ENCODE results near the gene ACADSB.

The ACADSB gene

DNA sequence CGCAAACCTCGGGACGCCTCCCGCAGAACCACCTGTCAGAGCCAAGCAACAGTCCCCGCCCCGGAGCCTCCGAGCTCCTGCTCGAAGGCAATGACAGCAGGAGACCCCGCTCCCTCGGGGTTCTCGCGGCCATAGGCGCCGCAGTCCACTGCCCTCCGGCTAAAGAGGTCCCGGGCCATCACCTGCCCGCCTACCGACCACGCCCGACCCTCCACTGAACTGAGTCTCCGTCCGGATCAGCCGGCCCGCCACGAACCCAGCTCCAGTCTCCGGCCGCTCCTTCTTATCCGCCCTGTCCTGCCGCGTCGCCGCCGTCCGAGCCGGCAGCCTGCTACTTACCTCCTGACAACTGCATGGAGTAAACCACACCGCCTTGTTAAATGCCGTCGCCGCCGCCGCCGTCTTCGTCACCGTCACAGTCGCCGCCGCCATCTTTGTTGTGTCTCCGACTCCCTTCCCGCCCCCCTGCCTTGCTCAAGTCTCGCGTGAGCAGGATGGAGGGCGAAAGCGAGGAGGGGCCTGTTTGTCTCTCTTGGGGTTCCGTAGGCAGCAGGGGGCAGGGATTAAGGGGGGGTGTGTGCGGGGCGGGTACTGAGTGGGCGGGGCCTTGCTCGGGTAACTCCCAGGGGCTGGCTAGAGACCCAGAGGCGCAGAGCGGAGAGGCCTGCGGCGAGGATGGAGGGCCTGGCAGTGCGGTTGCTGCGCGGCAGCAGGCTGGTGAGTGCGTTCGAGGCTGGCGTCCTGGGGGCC, at the start of gene ACADSB, which contains the start of gene IKZF5:
Gene ACADSB, plus strand, starts transcription at position 652 of the 750 bp plus-strand sequence. Its CDS starts 24 bp downstream, at position 676.
Gene IKZF5, minus strand, starts transcription at position 441 of the 750 bp plus-strand sequence. CDS start 10,170 bp downstream, outside the sequence.
- peak; percentile 97 for DNase-seq

DNA sequence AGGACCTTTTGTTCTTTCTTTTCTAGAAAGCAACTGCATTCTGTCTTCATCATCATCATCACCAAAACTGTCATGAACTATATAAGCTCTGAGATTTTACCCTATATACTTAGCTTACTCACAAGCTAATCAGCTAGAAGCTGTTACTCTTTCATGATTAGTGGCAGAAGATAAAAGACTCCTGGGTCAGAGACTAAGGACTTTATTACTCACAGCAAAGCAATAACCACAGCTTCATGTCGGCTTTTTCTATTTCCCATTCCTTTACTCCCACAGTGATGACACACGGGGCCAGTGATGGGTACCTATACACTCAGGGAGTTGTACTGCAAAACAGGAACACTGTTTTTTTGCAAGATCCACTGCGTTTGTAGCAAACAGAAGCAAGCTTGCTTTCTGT, 46.4 kb upstream of the ACADSB start:
- peak; percentile 17 for DNase-seq

DNA sequence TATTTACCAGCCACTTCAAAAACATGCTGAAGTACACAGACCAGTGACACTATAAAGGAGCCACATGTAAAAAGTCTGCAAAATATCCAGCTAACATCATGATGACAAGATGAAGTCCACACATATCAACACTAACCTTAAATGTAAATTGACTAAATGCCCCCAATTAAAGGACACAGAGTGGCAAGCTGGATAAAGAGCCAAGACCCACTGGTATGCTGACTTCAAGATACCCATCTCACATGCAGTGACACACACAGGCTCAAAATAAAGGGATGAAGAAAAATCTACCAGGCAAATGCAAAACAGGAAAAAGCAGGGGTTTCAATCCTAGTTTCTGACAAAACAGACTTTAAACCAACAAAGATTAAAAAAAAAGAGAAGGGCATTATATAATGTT, 41.9 kb upstream of the ACADSB start:
- no peak for DNase-seq

- no peak for DNase-seq
Measured at GRCh38 chr10:122968698-122969097, 40.1 kb upstream of the ACADSB start.

GRCh38 chr10:122974023-122974422, 34.8 kb upstream of the ACADSB start:
- no peak for DNase-seq

DNA sequence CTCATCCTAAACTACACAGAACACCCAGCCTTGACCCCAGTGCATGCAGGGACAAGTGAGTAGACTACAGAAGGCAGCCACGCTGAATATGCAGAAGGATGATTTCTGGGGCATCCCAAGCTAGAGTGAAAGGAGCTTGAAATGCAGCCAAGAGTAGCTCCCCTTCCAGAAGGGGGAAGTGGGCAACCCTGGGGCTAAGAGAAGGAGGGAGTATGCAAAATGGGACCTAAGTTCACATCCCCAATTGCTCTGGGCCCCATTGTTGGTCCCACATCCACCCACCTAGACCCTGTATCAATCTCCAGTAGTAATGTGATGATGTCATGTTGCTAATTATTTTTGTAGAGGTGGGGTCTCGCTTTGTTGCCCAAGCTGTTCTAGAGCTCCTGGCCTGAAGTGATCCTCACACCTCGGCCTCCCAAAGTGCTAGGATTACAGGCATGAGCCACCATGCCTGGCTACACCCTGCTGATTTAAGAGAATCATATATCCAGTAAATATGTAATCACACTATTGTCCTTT, 34.2 kb upstream of the ACADSB start:
- no peak for DNase-seq

GRCh38 chr10:122980209-122981065, 28.4 kb upstream of the ACADSB start, which contains the start of gene PSTK:
Gene PSTK (plus strand): TSS chr10:122980401. CDS start chr10:122980480, 79 bp downstream.
- peak; percentile 92 for DNase-seq

DNA sequence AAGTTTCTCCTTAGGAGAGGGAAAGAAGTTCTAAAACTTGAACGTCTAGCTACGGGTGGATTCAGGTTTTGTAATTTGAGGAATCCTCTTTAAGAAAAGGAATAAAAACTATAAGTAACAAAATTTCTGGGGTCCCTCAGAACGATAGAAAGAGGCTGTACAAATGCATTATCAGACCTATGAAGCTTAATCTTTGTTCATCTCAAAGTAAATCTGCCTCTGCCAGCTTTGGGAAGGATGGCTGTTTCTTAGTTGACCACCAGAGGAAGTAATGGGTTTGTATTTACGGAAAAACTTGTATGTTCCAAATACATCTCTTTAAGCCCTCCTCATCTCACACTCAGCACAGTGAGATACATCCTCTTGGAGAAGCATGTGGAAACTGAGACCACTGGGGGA, 27.7 kb upstream of the ACADSB start:
- DNase-seq, result no peak

- no peak for DNase-seq
Measured at GRCh38 chr10:122983898-122984297, 24.9 kb upstream of the ACADSB start.

- no peak for DNase-seq
Measured at GRCh38 chr10:122984708-122985107, 24.1 kb upstream of the ACADSB start.

DNA sequence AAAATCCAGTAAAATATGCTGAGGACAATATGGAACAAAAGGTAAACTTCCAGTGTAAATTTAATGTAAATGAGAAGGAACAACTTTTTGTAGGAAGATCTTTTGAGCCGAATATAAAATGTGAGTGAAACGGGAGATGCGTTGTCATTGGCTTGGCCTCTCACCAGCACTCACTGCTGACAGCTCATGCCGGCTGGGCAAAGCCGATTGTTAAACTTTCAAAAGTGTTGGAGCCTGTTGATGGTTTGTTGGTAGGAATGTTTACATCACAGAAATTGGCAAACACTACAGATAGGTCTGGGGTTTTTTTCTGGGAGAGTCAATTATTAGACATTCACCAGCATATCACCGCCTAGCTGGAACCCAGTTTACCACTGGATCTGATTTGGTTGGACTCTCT, 22.5 kb upstream of the ACADSB start:
- no peak for DNase-seq

GRCh38 chr10:122988501-122988900, 20.3 kb upstream of the ACADSB start:
- no peak for DNase-seq

- no peak for DNase-seq
Measured at GRCh38 chr10:122990278-122990677, 18.5 kb upstream of the ACADSB start.

GRCh38 chr10:122992031-122992585, 16.7 kb upstream of the ACADSB start:
- no peak for DNase-seq

DNA sequence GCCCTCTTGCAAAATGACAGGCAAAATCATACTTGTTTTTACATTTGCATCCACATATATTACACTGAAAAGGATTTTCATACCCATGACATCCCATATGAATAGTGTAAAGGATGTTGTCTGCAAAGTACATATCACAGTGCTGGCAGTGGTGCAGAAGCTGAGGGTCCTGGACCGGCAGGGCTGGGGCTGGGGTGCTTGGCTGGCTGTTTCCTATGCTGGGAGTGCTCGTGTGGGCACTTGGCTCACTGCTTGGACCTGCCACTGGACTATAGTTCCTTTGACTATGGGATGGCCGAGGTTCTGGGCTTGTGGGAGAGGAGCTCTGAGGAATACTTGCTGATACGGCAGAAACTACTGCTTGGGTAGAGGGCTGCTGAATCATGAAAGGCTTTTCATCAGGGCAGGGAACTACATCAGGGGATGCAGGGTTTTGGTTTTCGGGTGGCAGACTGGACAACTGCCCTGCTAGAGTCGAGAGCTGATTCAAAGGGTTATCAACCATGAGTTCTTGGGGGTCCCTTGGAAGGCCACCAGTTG, 14.9 kb upstream of the ACADSB start:
- DNase-seq, result no peak

DNA sequence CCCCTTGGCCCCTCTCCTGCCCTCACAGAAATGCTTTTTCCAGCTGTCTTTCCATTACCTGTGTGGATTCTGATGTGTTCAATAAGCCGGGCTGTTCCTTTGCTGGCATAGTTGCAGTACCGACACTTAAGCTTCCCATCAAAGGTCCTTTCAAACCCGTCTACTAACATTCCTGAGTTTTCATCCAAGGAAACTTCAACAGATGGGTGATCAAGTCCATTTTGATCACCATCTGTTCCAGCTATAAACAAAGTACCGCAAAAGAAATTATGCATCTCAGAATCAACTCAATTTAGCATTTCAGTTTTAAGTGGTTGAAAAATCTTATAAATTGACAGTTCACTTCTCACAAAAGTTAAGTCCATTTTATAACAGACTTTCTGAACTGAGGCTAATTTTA, 12.9 kb upstream of the ACADSB start:
- no peak for DNase-seq

DNA sequence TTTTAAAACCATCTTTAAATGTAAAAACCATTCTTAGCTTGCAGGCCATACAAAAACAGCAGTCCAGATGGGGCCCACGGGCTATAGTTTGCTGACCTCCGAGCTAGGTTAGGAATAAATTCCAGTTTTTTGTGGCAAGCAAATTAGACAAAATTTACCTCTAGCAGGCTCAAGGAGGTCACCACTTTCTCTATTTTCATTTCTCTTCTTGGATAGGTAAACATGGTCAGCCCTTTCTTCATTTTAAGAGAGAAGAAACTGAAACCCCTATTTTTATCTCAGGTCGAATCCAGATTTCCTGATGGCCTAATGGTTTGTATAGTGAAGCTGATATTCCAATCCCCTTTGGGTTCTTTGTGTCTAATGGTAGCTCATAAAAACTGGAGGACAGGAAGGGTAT, 10.9 kb upstream of the ACADSB start:
- no peak for DNase-seq

DNA sequence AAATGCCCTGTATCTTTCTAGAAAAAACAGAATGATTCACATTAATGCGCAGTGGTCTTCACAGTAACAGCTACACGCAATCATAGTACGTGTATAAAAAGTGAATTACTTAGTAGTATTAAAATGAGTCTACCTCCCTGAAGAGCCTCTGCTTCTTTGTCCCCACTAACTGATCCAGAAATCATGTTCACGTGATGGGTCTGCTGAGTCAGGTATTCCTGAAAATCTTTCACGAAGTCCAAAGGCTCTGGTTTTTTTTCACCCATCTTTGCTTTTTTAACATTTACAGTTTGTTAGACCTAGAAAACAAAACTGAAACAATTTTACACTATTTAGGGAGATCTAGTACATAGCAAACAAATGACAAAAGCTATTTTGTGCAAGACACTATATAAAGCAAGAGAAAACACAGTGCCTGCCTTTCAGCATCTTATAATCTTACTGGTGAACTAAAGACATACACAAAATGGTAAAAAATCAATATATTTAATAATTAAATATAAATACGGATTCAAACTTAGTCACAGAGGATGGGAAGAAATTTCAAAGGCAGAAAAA, 10.4 kb upstream of the ACADSB start:
- no peak for DNase-seq

DNA sequence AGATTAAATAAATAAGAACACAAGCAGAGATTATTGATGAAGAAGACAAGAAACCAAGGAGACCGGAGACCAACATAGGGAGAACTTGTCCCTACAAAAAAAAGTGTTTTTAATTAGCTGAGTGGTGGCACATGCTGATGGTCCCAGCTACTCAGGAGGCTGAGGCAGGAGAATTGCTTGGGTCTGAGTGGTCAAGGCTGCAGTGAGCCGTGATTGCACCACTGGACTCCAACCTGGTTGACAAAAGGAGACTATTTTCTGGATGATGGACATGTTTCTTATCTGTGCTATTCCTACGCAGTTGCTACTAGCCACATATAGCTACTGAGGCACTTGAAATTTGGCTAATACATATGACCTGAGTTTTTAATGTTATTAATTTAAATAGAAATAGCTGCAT, 9.9 kb upstream of the ACADSB start:
- no peak for DNase-seq

GRCh38 chr10:122999347-122999746, 9.5 kb upstream of the ACADSB start:
- DNase-seq, result no peak

DNA sequence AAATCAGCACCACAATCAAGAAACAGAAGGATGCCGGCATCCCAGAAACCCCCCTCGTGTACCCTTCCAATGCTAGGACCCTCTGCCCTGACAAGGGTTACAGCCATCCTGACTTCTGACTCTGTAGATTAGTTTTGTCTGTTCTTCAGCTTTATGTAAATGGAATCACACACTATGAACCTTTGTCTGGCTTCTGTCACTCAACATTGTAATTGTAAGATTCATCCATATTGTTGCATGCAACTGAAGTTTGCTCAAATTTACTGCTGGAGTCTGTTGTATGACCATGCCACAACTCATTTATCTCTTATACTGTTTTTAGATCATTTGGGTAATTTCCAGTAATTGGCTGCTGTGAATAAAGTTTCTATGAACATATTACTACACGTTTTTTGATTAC, 8.7 kb upstream of the ACADSB start:
- DNase-seq, result no peak

DNA sequence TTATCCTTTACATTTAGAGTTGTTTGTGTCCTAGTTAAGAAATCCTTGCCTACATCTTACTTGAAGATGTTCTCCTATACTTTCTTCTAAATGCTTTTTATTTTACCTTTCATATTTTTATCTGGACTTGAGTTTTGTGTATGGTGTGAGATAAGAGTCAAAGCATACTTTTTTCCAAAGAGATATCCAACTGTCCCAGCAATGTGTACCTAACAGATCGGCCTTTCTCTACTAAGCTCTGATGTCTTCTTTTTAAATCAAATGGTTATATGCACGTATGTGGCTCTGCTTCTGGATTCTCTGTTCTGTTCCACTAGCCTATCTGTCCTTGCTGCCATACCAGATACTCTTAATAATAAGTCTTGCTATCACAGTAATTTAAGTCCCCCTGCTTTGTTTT, 7.4 kb upstream of the ACADSB start:
- no peak for DNase-seq

- no peak for DNase-seq
Measured at GRCh38 chr10:123004298-123004697, 4.5 kb upstream of the ACADSB start.

Data from activated CD4-positive, alpha-beta T cell treated with anti-CD3 and anti-CD28 coated beads for 48 hours (primary cell).